Measurements from ENCODE around the gene ST7.

Gene ST7

GRCh38 chr7:117274951-117275350, 321.6 kb downstream of the ST7 start:
- TF ChIP-seq, protein P1, sequence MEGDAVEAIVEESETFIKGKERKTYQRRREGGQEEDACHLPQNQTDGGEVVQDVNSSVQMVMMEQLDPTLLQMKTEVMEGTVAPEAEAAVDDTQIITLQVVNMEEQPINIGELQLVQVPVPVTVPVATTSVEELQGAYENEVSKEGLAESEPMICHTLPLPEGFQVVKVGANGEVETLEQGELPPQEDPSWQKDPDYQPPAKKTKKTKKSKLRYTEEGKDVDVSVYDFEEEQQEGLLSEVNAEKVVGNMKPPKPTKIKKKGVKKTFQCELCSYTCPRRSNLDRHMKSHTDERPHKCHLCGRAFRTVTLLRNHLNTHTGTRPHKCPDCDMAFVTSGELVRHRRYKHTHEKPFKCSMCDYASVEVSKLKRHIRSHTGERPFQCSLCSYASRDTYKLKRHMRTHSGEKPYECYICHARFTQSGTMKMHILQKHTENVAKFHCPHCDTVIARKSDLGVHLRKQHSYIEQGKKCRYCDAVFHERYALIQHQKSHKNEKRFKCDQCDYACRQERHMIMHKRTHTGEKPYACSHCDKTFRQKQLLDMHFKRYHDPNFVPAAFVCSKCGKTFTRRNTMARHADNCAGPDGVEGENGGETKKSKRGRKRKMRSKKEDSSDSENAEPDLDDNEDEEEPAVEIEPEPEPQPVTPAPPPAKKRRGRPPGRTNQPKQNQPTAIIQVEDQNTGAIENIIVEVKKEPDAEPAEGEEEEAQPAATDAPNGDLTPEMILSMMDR (IDR thresholded peaks at IDR 0.05; ENCODE audit: low read depth, low read length): no peak
- Histone ChIP-seq H3K9me3 (no peaks in the 10 kb centered on the region), H3K4me3 (ENCODE audit: low read depth, low read length) (no peak overlapping the region), H3K27me3 (peaks cover 5% of the 10 kb centered on the region), H3K4me1 (no peaks in the 10 kb centered on the region; the same call in 1 of the 2 replicates), H3K36me3 (no peaks in the 10 kb centered on the region)
- no peak for DNase-seq

- H3K4me3 ChIP-seq (ENCODE audit: low read depth, low read length): no peak overlapping the region
- DNase-seq: no peak
- H3K9me3 ChIP-seq: no peaks in the 10 kb centered on the region
- no peaks in the 10 kb centered on the region; the same call in 1 of the 2 replicates for H3K4me1 ChIP-seq
- H3K27me3 ChIP-seq: peaks cover 5% of the 10 kb centered on the region
- H3K36me3 ChIP-seq: no peaks in the 10 kb centered on the region
- TF ChIP-seq, protein P1 (IDR thresholded peaks at IDR 0.05; ENCODE audit: low read depth, low read length): no peak
Observed at GRCh38 chr7:117277576-117277975, 324.3 kb downstream of the ST7 start.

DNA sequence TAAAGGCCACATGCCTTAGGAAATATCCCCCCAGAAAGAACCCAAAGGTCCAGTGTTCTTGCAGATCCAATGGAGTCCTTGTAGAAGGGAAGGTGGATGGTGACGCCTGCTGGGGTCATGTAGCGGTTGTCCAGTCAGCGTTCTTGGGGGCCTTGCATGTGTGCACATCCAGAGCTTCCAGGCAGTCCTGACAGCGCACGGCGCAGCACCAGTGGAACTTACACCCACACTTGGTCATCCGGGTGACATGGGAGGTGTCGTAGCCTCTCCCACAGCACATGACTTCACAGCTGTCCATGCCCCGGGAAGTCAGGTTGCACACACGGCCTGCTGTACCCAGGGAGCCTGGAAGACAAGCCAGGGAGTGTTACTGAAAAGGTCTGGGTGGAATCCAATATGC, 324.7 kb downstream of the ST7 start:
- DNase-seq: no peak
- no peaks in the 10 kb centered on the region for H3K9me3 ChIP-seq
- TF ChIP-seq, protein P1 (IDR thresholded peaks at IDR 0.05; ENCODE audit: low read depth, low read length): no peak
- H3K4me3 ChIP-seq (ENCODE audit: low read depth, low read length): no peak overlapping the region
- peaks cover 5% of the 10 kb centered on the region for H3K27me3 ChIP-seq
- no peaks in the 10 kb centered on the region for H3K36me3 ChIP-seq
- no peaks in the 10 kb centered on the region; the same call in 1 of the 2 replicates for H3K4me1 ChIP-seq

- Histone ChIP-seq H3K4me1 (no peaks in the 10 kb centered on the region; the same call in 1 of the 2 replicates), H3K4me3 (ENCODE audit: low read depth, low read length) (no peak overlapping the region), H3K27me3 (no peaks in the 10 kb centered on the region; the same call in 1 of the 2 replicates), H3K36me3 (no peaks in the 10 kb centered on the region), H3K9me3 (no peaks in the 10 kb centered on the region)
- TF ChIP-seq, protein P1 (IDR thresholded peaks at IDR 0.05; ENCODE audit: low read depth, low read length): no peak
- no peak for DNase-seq
Observed at GRCh38 chr7:117279203-117279602, 325.9 kb downstream of the ST7 start.

Data from BE2C (cell line).